Transverse colon (tissue), 4 donors: ENCODE measurements around the gene OR10G7.

Experiments
- CTCF ChIP-seq, 5 experiments: fragments of 200-600 bp in 3 of 5; fragments of 450-650 bp in 2 of 5; sonication (generic) in 3 of 5; IDR thresholded peaks; 1 replicate in 2 of 5; 2 replicates in 3 of 5; pipeline ENCODE4 v1.5.1; 2016 to 2017; ENCODE audit warnings: antibody characterized with exemption in 5 of 5, inconsistent platforms in 3 of 5, mild to moderate bottlenecking in 2 of 5, moderate library complexity in 1 of 5
- POLR2AphosphoS5 ChIP-seq, 3 donors: sonication (generic); formaldehyde crosslinking; IDR thresholded peaks; one replicate each; pipeline ENCODE4 v1.6.1; 2016; ENCODE audit warnings: antibody characterized with exemption in 3 of 3

- no peak for TF ChIP-seq POLR2AphosphoS5 (IDR thresholded peaks at IDR 0.05)
- no peak for TF ChIP-seq CTCF (IDR thresholded peaks at IDR 0.05)
Observed at GRCh38 chr11:124043420-124043819, 2.3 kb upstream of the OR10G7 start.
